ENCODE measurements around the gene TENT4A. TPM values are rescaled to one million over a fixed set of nuclear protein-coding genes. Genes with fewer than 3 reads are reported as not detected.

The TENT4A gene
- total and polyA plus RNA-seq, 2 experiments from 2014 or later: 6.8 to 14.1 TPM

DNA sequence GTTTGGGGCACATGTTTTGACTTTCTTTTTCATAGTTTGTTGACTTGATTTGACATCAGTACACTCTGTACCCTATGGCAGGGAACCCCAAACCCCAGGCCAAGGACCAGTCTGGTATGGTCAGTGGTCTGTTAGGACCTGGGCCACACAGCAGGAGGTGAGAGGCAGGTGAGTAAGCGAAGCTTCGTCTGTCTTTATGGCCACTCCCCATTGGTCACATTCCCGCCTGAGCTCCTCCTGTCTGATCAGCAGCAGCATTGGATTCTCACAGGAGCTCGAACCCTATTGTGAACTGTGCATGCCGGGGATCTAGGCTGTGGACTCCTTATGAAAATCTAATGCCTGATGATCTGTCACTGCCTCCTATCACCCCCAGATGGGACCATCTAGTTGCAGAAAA is 88.0 kb downstream of the TENT4A start:
- TF ChIP-seq EZH2 (IDR thresholded peaks at IDR 0.05; ENCODE audit: borderline replicate concordance) (no peak), EZH2phosphoT487 (IDR thresholded peaks at IDR 0.05; ENCODE audit: low read depth, severe bottlenecking, unreplicated experiment) (no peak)
- TF ChIP-seq, protein P1, sequence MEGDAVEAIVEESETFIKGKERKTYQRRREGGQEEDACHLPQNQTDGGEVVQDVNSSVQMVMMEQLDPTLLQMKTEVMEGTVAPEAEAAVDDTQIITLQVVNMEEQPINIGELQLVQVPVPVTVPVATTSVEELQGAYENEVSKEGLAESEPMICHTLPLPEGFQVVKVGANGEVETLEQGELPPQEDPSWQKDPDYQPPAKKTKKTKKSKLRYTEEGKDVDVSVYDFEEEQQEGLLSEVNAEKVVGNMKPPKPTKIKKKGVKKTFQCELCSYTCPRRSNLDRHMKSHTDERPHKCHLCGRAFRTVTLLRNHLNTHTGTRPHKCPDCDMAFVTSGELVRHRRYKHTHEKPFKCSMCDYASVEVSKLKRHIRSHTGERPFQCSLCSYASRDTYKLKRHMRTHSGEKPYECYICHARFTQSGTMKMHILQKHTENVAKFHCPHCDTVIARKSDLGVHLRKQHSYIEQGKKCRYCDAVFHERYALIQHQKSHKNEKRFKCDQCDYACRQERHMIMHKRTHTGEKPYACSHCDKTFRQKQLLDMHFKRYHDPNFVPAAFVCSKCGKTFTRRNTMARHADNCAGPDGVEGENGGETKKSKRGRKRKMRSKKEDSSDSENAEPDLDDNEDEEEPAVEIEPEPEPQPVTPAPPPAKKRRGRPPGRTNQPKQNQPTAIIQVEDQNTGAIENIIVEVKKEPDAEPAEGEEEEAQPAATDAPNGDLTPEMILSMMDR (IDR thresholded peaks at IDR 0.05; ENCODE audit: poor library complexity): no peak
- Histone ChIP-seq H2AFZ (no peak overlapping the region), H3K4me2 (no peak overlapping the region), H3K27ac (no peak overlapping the region), H3K9me3 (ENCODE audit: low read depth) (no peaks in the 10 kb centered on the region), H3K9me2 (replicated peaks; ENCODE audit: insufficient read depth) (no peaks in the 10 kb centered on the region), H3K36me3 (replicated peaks; ENCODE audit: insufficient read depth, low read depth) (no peaks in the 10 kb centered on the region), H3K27me3 (no peaks in the 10 kb centered on the region), H3K4me3 (no peak overlapping the region), H3K4me1 (ENCODE audit: insufficient read depth) (no peaks in the 10 kb centered on the region), H3K79me2 (no peaks in the 10 kb centered on the region), H4K20me1 (ENCODE audit: insufficient read depth, poor library complexity, severe bottlenecking) (no peaks in the 10 kb centered on the region)
- DNase-seq (ENCODE audit: low spot score): no peak
- WGBS (ENCODE audit: low lambda C conversion rate, missing lambda C conversion rate): 80% methylated on average over 5 of the region's 5 CpGs

DNA sequence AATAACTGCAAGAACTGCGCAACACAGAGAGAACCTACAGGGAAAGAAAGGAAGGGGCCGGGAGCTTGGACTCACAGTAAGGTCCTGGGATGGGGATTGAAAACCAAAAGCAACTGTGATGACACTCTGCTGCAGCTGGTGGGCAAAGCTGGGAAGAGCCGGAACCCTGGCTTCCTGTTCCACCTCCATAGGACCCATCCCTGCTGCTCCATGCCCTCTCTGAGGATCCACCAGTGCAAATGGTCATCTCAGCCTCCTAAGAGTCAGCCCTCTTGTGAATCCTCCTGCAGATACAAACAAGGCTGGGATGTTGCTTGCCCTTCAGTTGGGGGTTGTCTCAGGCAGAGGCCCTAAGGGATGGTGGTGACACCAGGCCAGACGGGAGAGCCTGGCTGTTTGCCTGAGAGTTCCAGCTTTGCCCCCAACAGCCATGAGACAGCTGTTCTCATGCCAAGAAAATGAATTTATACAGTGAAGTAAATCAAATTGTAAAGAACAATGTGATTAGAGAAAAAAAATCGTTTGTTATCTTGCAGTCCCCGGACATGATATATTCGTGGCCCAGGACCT is 90.8 kb downstream of the TENT4A start:
- Histone ChIP-seq H3K36me3 (replicated peaks; ENCODE audit: insufficient read depth, low read depth) (no peaks in the 10 kb centered on the region), H4K20me1 (ENCODE audit: insufficient read depth, poor library complexity, severe bottlenecking) (no peaks in the 10 kb centered on the region), H3K4me3 (no peak overlapping the region), H3K9me2 (replicated peaks; ENCODE audit: insufficient read depth) (no peaks in the 10 kb centered on the region), H3K27me3 (no peaks in the 10 kb centered on the region), H2AFZ (no peak overlapping the region), H3K4me1 (ENCODE audit: insufficient read depth) (no peaks in the 10 kb centered on the region), H3K79me2 (no peaks in the 10 kb centered on the region), H3K9me3 (ENCODE audit: low read depth) (no peaks in the 10 kb centered on the region), H3K27ac (no peak overlapping the region), H3K4me2 (no peak overlapping the region)
- DNase-seq (ENCODE audit: low spot score): no peak
- WGBS (ENCODE audit: low lambda C conversion rate, missing lambda C conversion rate): 88% methylated on average over 7 of the region's 7 CpGs
- TF ChIP-seq EZH2 (IDR thresholded peaks at IDR 0.05; ENCODE audit: borderline replicate concordance) (no peak), EZH2phosphoT487 (IDR thresholded peaks at IDR 0.05; ENCODE audit: low read depth, severe bottlenecking, unreplicated experiment) (no peak)
- TF ChIP-seq, protein P1 (IDR thresholded peaks at IDR 0.05; ENCODE audit: poor library complexity): no peak

DNA sequence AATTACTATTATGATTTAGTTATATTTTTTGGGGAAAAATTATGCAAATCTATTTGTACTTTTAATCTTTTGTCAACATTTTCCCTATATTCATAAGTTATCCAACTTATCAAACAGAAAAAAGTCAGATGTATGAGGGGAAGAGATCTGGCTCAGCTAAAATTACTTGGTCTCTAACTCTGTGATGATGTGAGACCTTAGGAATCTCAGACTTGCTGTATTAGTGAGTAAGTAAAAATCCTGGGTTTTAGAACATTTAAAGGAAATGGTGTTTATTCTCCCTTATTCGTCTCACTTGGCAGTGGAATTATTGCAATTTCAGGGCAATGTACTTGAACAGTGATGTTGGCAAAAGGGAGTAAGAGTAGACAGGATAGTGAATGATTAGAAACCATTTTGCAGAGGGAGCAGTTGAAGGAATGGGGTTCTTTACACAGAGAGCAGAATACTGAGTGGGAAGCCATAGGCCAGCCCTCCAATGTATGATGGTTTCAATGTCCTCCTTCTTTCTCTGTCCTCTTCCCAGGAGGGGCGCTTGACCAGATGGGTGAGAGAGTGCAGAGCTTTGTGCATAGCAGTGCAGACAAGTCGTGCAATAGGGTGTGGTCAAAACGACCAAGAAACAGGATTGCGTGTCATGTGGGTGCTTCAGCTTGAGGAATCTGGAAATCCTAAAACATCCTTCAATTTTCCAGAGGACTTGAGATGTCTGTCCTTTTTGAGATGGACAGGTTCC is 91.7 kb downstream of the TENT4A start:
- no peak for DNase-seq (ENCODE audit: low spot score)
- Histone ChIP-seq H4K20me1 (ENCODE audit: insufficient read depth, poor library complexity, severe bottlenecking) (no peaks in the 10 kb centered on the region), H3K36me3 (replicated peaks; ENCODE audit: insufficient read depth, low read depth) (no peaks in the 10 kb centered on the region), H3K9me3 (ENCODE audit: low read depth) (no peaks in the 10 kb centered on the region), H2AFZ (no peak overlapping the region), H3K4me2 (no peak overlapping the region), H3K4me3 (no peak overlapping the region), H3K27me3 (no peaks in the 10 kb centered on the region), H3K27ac (no peak overlapping the region), H3K4me1 (ENCODE audit: insufficient read depth) (no peaks in the 10 kb centered on the region), H3K9me2 (replicated peaks; ENCODE audit: insufficient read depth) (no peaks in the 10 kb centered on the region), H3K79me2 (no peaks in the 10 kb centered on the region)
- 81% methylated on average over 4 of the region's 5 CpGs for WGBS (ENCODE audit: low lambda C conversion rate, missing lambda C conversion rate)
- TF ChIP-seq, protein P1 (IDR thresholded peaks at IDR 0.05; ENCODE audit: poor library complexity): no peak
- no peak for TF ChIP-seq EZH2 (IDR thresholded peaks at IDR 0.05; ENCODE audit: borderline replicate concordance)
- TF ChIP-seq EZH2phosphoT487 (IDR thresholded peaks at IDR 0.05; ENCODE audit: low read depth, severe bottlenecking, unreplicated experiment): no peak

Measured in hepatocyte (in vitro differentiated cells).